ENCODE measurements around the gene CHSY3. TPM values are rescaled to one million over a fixed set of nuclear protein-coding genes. Genes with fewer than 3 reads are reported as not detected.

The CHSY3 gene
- total RNA-seq, 2 donors from 2014 or later = 24.3 to 28.3 TPM

DNA sequence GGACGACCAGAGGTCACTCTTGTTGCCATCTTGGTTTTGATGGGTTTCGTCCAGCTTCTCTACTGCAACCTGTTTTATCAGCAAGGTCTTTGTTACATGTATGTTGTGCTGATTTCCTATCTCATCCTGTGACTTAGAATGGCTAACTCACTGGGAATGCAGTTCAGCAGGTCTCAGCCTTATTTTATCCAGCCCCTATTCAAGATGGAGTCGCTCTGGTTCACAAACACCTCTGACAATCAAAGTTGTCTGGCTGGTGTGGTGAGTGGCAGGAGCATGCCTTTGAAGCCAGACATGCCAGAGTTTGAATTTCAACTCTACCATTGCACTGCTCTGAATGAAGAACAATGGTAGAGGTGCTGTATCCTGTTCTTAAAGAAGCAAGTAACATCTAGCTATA lies 253.8 kb downstream of the CHSY3 start:
- DNase-seq (ENCODE audit: low spot score) (no peak), ATAC-seq (ENCODE audit: insufficient number of reproducible peaks, low FRiP score, low read depth) (no peak)
- H3K4me1 ChIP-seq (ENCODE audit: control insufficient read depth in 1 of 2, low read depth in 2 of 2) = peaks cover 9 to 19% of the 10 kb centered on the region in 2 donors
- TF ChIP-seq, protein P1, sequence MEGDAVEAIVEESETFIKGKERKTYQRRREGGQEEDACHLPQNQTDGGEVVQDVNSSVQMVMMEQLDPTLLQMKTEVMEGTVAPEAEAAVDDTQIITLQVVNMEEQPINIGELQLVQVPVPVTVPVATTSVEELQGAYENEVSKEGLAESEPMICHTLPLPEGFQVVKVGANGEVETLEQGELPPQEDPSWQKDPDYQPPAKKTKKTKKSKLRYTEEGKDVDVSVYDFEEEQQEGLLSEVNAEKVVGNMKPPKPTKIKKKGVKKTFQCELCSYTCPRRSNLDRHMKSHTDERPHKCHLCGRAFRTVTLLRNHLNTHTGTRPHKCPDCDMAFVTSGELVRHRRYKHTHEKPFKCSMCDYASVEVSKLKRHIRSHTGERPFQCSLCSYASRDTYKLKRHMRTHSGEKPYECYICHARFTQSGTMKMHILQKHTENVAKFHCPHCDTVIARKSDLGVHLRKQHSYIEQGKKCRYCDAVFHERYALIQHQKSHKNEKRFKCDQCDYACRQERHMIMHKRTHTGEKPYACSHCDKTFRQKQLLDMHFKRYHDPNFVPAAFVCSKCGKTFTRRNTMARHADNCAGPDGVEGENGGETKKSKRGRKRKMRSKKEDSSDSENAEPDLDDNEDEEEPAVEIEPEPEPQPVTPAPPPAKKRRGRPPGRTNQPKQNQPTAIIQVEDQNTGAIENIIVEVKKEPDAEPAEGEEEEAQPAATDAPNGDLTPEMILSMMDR (IDR thresholded peaks at IDR 0.05) = no peak
- H3K9me3 ChIP-seq = no peaks in the 10 kb centered on the region
- no peaks in the 10 kb centered on the region for H3K27me3 ChIP-seq (replicated peaks; ENCODE audit: insufficient read depth)
- no peaks in the 10 kb centered on the region for H3K36me3 ChIP-seq
- H3K27ac ChIP-seq = no peak overlapping the region
- no peak overlapping the region for H3K4me3 ChIP-seq

- H3K27me3 ChIP-seq (replicated peaks; ENCODE audit: insufficient read depth) = no peaks in the 10 kb centered on the region
- TF ChIP-seq, protein P1 (IDR thresholded peaks at IDR 0.05) = no peak
- H3K36me3 ChIP-seq = no peaks in the 10 kb centered on the region
- H3K9me3 ChIP-seq = no peaks in the 10 kb centered on the region
- DNase-seq (ENCODE audit: low spot score) (no peak), ATAC-seq (ENCODE audit: insufficient number of reproducible peaks, low FRiP score, low read depth) (no peak)
- H3K27ac ChIP-seq = no peak overlapping the region
- H3K4me1 ChIP-seq (ENCODE audit: control insufficient read depth in 1 of 2, low read depth in 2 of 2) = peaks cover 7 to 16% of the 10 kb centered on the region in 2 donors
- H3K4me3 ChIP-seq = no peak overlapping the region
Measured at GRCh38 chr5:130159968-130160367, 255.7 kb downstream of the CHSY3 start.

DNA sequence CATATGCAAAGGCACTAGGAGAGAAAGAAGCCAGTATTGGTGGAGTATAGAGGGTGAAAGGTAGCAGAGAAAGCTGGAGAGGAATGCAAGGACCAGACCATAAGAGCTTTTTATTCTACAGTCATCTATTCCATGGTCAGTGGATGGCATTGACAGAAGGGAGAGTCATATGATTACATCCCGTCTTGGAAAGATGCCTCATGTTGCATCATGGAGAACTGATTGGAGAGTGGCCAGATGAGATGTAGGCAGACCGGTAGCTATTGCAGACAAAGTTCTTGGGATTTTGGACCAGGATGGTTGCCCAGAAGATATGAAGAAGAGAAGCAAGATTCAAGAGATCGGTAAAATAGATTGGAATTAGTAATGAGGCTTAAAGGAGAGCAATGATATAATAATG lies 260.7 kb downstream of the CHSY3 start:
- no peak overlapping the region for H3K27ac ChIP-seq
- no peak overlapping the region for H3K4me3 ChIP-seq
- DNase-seq (ENCODE audit: low spot score) (no peak), ATAC-seq (ENCODE audit: insufficient number of reproducible peaks, low FRiP score, low read depth) (no peak)
- TF ChIP-seq, protein P1 (IDR thresholded peaks at IDR 0.05) = no peak
- H3K9me3 ChIP-seq = no peaks in the 10 kb centered on the region
- H3K27me3 ChIP-seq (replicated peaks; ENCODE audit: insufficient read depth) = no peaks in the 10 kb centered on the region
- no peaks in the 10 kb centered on the region for H3K36me3 ChIP-seq
- peaks cover 4% of the 10 kb centered on the region in 2 donors for H3K4me1 ChIP-seq (ENCODE audit: control insufficient read depth in 1 of 2, low read depth in 2 of 2)

DNA sequence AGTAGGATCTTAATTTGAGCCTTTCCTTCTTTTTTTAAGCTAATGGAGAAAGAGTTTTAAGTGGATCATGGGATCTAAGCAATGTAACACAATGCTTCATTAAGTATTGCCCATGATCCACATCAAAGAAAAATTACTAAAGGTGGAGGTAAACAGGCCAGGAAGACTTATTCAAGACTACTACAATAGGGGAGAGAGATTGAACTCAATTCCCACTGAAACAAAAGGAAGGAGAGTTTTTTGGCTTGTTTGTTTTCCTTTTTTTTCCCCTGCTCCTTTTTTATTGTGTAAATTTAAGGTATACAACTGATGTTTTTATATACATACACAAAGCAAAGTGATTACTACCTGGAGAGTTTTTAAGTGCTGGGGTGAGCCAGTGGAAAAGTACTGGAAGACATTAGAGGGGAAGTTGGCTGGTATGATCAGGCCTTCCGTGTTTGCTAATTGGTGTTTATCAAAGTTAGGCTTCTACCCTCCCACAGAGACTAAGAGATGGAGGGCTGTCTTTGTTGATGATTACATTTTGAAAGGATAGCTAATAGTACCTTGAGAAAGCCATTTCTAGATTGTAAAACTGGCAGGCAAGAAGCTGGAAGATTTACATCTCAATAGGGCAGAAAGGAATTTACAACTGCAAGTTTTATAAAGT lies 262.7 kb downstream of the CHSY3 start:
- no peak for ATAC-seq (ENCODE audit: insufficient number of reproducible peaks, low FRiP score, low read depth)
- Histone ChIP-seq H3K4me1 (ENCODE audit: control insufficient read depth in 1 of 2, low read depth in 2 of 2) (peaks cover 4% of the 10 kb centered on the region in 2 donors), H3K27me3 (replicated peaks; ENCODE audit: insufficient read depth) (no peaks in the 10 kb centered on the region), H3K9me3 (no peaks in the 10 kb centered on the region), H3K36me3 (no peaks in the 10 kb centered on the region), H3K4me3 (no peak overlapping the region), H3K27ac (no peak overlapping the region)
- TF ChIP-seq, protein P1 (IDR thresholded peaks at IDR 0.05) = no peak
- no peak for DNase-seq (ENCODE audit: low spot score)

GRCh38 chr5:130168211-130168610 lies 263.9 kb downstream of the CHSY3 start:
- TF ChIP-seq, protein P1 (IDR thresholded peaks at IDR 0.05) = no peak
- Histone ChIP-seq H3K27me3 (replicated peaks; ENCODE audit: insufficient read depth) (no peaks in the 10 kb centered on the region), H3K36me3 (no peaks in the 10 kb centered on the region), H3K9me3 (no peaks in the 10 kb centered on the region), H3K4me1 (ENCODE audit: control insufficient read depth in 1 of 2, low read depth in 2 of 2) (peaks cover 4% of the 10 kb centered on the region in 2 donors), H3K4me3 (no peak overlapping the region), H3K27ac (no peak overlapping the region)
- DNase-seq (ENCODE audit: low spot score) (no peak), ATAC-seq (ENCODE audit: insufficient number of reproducible peaks, low FRiP score, low read depth) (peak; percentile 91)

Data from thoracic aorta (tissue), 2 donors.